NCI-H69 (cell line): ENCODE measurements around the gene GRK3.
"Not testable (repeated sequence)": the region's sequence is repeated elsewhere in the genome, so short reads cannot be mapped to it uniquely, and the experiment has no call there.

Experiments
- DNase-seq: peaks from one replicate; lab custom pipeline; 2025; lab: John Stamatoyannopoulos, UW

GRK3 gene

DNA sequence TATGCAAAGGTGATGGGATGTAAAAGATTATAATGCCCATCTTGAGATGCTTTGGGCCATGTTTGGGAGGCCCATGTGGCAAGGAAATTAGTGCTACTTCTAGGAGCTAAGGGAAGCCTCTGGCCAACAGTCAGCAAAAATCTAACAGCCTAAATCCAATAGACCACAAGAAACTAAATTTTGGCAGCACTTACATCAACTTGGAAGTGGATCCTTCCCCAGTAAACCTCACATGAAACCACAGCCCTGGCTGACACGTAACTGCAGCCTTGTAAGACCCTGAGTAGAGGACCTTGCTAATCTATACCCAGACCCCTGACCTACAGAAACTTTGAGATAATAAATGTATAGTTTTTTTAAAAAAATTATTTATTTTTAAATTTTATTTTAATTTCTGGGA, 13.1 kb upstream of the GRK3 start:
- DNase-seq, result no peak

DNA sequence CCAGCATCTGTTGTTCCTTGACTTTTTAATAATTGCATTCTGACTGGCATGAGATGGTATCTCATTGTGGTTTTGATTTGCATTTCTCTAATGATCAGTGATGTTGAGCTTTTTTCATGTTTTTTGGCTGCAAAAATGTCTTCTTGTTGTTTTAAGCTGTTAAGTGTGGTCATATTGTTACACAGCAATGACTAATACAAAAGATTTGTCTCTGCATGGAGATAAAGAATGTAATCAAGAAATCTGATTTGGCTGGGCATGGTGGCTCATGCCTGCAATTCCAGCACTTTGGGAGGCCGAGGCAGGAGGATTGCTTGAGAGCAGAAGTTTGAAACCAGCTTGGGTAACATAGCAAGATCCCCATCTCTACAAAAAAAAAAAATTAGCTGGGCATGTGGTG, 12.1 kb upstream of the GRK3 start:
- not testable (repeated sequence) for DNase-seq

DNA sequence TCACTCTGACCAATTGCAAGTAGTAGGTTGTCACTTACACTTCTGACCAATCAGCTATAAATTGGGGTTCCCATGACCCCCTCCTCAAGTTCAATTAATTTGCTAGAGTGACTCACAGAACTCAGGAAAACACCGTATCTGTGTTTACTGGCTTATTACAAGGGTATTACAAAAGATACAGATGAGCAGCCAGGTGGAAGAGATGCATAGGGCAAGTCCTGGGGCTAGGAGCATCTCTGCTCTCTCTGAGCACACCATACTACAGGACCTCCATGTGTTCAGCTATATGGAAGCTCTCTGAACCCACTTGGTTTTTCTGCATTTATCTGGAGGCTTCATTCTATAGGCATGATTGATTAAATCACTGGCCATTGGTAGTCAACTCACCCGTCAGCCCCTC, 11.3 kb upstream of the GRK3 start:
- DNase-seq, result no peak

GRCh38 chr22:25554238-25554671, 10.2 kb upstream of the GRK3 start:
- peak; percentile 83 for DNase-seq

GRCh38 chr22:25554689-25555088, 9.8 kb upstream of the GRK3 start:
- DNase-seq, result peak; percentile 61

DNA sequence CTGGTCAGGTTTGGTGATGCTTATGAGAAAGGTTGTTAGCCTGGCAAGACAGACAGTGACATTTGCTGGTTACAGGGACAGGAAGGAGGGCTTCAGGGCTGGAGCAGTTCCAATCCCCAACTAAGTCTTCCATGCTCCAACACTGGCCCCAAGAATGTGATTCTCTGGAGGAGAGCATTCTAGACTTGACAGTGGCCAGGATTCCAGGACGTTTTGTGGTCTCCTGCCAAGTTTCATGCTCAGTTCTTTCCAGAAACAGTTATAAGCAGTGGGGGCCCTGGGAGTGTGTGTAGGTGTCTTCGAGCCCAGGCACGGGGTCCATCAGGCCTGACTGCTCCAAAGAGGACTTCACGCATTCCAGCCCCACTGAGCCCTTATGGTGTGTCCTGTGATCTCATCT, 8.9 kb upstream of the GRK3 start:
- peak; percentile 36 for DNase-seq

DNA sequence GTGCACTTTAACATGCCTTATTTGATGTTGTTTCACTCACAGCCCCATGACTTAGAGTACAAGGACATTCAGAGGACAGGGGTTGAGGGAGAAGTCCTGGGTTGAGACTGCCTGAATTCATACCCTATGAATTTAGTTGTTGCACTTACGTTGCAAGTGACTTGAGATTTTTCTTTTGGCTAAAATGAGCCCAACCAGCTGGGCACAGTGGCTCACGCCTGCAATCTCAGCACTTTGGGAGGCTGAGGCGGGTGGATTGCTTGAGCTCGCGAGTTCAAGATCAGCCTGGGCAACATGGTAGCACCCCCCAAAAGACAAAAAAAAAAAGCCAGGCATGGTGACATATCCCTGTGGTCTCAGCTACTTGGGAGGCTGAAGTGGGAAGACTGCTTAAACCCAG, 7.3 kb upstream of the GRK3 start:
- no peak for DNase-seq

DNA sequence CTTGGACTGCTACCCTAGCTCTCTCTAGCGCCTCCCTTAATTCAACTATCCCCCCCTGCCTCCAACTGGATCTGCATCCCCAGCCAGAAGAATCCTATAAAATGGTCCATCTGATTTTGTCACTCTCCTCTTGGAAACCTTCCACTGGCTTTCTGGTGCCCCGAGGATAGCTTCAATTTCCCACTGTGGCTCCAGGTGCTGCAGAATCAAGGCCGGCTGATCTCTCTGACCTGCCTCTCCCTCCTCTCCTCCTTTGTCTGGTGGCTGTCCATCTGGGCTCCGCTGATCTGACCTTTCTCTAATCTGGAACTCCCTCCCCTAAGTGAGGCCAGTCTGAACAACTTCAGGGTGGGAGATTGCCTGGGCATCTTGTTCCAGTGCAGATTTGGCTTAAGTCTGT, 6.1 kb upstream of the GRK3 start:
- DNase-seq, result no peak

GRCh38 chr22:25559910-25560309, 4.6 kb upstream of the GRK3 start:
- peak; percentile 77 for DNase-seq

DNA sequence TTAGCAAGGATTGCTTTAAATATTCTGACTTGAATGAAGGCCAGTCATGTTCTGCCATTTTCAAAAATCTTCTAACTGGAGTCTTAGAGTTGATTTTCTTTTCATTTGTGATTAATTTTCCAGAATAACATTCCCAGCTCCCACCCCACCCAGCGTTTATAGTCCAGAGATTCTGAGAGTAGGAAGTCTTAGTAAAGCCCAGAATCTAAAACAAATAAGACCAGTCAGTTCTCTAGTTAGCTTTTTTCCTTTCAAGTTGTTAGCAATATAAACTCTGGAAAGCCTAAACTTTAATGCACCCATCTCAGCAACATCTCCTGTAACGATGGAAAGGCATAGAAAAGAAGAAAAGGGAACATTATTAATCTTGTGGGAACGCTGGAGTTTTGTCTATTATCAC, 3.3 kb upstream of the GRK3 start:
- peak; percentile 51 for DNase-seq

DNA sequence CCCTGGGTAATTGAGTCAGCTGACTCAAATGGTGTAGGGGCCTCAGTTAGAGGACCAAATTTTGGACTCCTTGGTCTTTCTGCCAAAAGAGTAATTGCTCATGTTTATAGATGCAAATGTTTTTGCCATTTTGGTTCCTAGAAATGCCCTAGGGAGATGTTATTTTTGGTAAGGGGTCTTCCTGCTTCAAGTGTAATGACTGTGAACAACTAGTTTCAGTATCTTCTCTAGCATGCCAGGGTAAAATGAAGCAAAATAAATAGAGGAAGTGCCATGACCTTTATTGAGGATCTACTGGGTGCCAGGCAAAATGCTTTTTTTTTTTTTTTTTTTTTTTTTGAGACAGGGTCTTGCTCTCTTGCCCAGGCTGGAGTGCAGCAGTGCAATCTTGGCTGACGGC, 2.5 kb upstream of the GRK3 start:
- not testable (repeated sequence) for DNase-seq

DNA sequence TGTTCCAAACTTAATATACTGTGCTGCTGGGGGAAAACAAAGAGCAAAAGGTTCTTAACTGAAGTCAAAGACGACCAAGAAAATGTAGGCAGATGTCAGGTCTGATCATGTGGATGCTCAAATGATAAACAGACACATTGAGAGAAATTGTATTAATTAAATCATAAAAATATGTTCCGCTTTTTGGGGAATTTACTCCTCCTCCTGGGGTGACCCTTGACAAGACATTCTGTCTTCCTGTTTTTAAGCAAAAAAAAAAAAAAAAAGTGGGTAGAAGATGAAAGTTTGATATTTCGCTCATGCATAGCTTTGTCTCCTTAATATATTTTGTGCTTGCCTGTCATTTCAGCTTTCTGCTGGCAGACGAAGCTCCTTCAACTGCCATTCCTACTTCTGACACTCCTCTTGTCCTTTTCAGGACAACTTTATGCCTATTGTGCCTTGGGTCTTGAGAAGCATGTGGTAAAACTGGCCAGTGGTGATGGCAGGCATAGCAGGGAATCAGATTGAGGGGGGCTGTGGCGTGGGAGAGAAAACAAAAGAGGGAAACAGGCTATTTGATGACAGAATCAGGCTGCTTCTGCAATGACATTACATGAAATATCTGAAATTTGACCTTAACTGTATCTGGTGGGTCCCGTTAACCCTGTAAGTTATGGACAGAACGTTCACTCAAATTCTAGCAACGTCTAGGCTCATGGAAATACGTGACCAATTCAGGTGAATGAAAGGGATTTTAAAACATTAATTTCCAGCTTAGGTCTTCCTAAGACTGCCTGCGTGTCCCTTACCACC, 1.3 kb upstream of the GRK3 start:
- DNase-seq, result peak; percentile 69

GRCh38 chr22:25563761-25564319, 635 bp upstream of the GRK3 start:
- peak; percentile 80 for DNase-seq

DNA sequence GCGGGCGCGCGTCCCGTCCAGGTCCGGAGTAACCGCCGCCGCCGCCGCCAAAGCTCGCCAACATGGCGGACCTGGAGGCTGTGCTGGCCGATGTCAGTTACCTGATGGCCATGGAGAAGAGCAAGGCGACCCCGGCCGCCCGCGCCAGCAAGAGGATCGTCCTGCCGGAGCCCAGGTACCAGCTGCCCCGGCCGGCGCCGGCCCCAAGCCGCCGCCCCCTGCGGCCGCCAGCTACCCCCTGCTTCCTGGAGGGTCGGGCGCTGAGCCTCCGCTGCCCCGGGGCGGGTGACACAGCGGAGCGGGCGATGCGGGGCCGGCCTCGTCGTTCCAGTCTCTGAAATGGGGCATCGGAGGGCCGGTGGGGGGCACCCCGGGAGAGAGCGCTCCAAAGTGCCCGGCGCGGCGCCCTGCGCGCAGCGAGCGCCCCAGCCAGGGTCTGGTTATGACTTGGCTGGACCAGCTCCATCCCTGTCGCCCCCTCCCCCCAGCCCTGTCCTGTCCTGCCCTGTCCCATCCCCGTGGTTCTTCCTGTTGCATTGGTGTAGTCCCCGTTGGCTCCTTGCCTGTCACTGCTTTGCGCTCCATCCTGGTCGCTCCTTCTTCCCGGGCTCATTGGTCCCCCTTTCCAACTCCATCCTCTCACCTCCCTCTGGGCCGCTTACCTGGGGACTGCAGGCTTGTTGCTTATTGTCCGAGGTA, 653 bp downstream of the GRK3 start:
- peak; percentile 74 for DNase-seq

DNA sequence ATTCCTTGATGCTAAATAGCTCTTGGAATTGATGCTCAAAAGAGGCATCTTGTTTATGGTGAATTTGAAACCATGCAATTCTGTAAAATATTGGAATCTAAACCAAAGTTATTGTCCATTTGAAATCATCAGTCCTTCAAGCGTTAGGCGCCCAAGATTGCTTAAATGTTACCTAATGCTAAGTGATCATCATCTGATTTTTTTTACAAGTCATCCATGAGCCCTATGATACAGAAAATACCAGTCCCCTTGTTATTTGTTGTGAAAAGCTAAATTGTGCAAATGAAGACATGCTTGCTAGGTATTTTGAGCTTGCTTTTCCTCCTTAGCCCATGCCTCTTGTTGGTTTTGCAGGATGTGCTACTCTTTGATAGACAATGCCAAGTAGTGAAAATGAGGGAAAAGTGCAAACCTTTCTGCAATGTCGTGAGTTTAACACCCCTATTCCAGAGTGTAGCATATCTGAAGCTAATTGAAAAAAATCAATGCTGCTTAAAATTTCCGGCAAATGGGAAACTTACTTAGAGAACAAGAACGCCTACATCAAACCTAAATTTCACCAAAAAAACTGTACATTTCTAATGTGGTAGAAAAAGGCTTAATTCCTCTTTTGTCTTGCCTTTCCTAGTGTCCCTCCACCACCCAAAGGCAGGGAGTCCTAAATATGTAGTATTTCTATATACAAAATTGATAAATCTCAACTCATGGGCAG, 1.9 kb downstream of the GRK3 start:
- peak; percentile 19 for DNase-seq

- DNase-seq, result no peak
Measured at GRCh38 chr22:25566898-25567235, 2.4 kb downstream of the GRK3 start.

DNA sequence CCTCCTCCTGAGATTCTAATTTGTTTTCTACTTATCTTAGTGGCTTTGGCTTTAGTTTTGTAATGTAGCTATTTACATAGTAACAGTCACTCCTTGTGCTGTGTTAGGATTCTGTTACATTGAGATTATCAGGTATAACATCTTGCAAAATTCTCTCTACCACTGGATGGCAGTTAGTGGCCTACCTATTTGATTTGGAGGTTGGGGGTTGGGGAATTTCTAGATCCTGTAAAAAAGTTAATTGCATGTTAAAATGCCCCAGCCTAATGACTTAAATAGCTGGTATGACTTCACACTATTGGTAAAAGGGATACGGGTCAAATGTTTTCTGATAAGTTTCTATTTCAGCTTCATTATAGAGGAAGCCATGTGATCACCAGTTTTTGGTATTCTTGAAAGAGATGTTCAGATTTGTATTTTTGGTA, 2.8 kb downstream of the GRK3 start:
- DNase-seq, result peak; percentile 95

DNA sequence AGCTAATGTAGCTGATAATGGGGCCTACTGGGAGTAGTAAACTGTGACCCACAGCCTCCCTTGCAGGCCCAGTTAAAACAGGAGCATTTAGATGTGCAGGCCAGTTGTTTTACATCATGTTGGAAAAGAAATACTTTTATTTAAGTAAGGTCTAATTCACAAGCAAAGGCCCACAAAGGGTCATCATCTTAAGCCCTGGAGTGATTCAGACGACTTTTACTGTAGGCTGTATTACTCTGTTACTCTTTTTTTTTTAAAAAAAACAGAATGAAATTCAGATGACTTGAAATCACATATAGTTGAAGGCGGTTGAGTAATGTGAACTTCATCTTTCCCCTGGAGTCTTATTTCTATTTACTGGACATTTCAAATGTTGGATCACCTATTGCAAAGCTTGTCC, 3.6 kb downstream of the GRK3 start:
- not testable (repeated sequence) for DNase-seq

DNA sequence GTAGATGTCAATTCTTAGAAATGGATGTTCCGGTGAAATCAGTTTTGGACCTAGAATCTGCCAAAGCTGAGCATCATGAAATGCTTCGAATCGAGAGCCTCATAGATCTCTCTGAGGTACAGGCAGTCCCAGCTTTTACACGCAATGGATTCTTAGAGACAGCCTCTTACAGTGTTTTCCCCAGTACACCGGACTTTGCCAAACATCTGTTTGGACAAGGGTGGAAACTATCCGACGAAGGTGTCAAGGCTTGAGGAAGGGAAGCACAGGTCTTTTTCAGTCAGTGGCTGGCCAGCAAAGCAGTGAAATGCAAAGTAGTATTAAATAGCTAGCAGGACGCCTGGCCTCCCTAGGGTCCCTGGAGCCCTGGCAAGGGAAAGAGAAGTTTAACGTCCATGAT, 4.9 kb downstream of the GRK3 start:
- DNase-seq, result peak; percentile 66

DNA sequence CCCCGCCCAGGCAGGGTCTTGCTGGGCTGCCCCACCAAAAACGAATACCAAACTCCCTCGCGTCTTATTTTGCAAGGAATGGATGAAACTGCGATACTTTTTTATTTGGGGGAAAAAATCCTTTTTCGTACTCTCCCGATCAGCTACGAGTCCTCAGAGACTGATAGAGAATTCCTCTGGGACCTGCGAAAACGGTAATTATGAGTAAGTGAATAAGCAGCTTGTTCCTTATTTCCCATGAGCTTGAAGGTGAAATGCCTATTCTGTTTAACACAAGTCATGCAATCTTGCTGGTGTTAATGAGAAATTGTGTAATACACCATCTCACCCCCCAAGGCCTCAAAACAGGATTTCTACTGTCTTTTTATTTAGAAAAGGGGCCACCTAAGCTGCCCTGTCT, 5.5 kb downstream of the GRK3 start:
- peak; percentile 15 for DNase-seq

DNA sequence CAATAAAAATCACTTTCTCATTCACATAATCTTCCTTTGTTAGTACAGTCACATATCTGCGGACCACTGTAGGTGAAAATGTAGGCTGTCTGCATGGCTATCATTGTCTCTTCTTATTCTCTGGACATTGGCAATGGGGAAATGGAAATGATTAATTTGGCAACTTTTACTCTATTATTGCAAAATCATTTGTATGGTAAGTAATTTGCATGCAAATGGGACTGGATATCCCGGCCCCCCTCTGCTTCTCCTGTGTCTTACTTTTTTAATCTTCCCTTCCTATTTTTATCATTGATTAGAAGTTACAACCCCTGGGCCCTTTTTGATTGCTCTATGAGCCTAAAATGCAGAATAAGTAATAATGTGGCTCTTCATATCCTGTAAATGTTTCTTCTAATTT, 6.0 kb downstream of the GRK3 start:
- no peak for DNase-seq

DNA sequence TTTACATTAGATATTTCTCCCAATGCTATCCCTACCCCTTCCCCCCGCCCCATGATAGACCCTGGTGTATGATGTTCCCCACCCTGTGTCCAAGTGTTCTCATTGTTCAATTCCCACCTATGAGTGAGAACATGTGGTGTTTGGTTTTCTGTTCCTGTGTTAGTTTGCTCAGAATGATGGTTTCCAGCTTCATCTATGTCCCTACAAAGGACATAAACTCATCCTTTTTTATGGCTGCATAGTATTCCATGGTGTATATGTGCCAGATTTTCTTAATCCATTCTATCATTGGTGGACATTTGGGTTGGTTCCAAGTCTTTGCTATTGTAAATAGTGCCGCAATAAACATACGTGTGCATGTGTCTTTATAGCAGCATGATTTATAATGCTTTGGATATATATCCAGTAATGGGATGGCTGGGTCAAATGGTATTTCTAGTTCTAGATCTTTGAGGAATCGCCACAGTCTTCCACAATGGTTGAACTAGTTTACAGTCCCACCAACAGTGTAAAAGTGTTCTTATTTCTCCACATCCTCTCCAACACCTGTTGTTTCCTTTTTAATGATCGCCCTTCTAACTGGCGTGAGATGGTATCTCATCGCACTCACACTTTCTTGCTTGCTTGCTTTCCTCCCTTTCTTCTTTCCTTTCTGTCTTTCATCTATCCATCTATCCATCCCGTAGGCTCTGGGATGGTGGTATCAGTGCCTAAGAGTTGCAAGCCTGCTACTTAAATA, 7.7 kb downstream of the GRK3 start:
- DNase-seq, result not testable (repeated sequence)
